ENCODE results near the gene ELMO3. TPM values are rescaled to one million over a fixed set of nuclear protein-coding genes. Genes with fewer than 3 reads are reported as not detected.

ELMO3 gene
- total RNA-seq, 1 donor from 2014 or later = 0.56 TPM

DNA sequence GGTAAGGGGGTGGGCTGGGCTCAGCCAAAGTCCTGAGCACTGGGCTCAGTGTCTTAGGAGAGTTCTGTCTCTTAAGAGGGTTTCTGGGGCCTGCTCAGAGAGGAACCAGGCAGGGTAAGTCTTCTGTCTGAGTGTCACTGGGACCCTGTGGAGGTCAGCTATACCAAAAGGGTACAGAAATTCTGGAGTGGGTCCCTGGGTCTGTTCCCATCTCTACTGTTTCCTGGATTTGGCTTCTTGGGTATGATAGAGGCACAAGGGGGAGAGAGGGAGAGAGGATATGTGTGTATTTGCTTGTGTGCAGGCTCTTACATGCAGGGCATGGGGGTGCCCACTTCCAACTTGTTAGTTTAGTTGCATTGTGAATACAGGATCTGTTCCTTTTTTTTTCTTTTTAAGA, 5.4 kb upstream of the ELMO3 start:
- no peak for DNase-seq (ENCODE audit: low read depth)

DNA sequence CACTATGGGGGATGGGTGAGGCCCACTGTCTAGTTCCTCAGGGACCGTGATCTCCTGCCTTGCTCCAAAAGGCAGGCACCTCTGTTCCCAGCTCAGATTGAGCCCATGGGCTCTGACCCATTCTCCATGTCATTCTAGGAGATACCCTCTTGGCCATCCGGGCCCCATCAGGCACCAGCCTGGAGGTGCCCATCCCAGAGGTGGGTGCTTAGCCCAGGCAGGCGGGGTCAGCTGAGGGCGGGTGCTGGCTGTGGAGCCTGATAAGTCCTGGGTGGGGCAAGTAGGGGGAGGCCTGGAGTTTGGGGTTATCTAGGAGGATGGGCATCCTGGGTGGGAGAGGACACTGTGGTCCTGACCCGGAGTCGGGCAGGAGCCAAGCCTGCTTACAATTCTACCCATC, 4.7 kb upstream of the ELMO3 start:
- no peak for DNase-seq (ENCODE audit: low read depth)

DNA sequence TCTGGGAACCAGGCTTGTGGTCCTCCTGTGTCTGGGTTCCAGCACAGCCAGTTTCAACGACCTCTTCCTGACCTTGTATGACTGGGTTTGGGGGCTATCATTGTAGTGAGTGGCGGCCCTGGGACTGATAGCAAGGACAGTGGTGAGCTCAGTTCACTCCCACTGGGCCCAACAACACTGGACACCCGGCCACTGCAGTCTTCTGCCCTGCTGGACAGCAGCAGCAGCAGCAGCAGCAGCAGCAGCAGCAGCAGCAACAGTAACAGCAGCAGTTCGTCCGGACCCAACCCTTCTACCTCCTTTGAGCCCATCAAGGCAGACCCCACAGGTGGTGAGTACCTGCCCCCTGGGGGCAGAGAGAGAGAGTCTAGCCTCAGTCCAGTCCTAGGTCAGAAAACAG, 3.3 kb upstream of the ELMO3 start:
- DNase-seq (ENCODE audit: low read depth) = no peak

DNA sequence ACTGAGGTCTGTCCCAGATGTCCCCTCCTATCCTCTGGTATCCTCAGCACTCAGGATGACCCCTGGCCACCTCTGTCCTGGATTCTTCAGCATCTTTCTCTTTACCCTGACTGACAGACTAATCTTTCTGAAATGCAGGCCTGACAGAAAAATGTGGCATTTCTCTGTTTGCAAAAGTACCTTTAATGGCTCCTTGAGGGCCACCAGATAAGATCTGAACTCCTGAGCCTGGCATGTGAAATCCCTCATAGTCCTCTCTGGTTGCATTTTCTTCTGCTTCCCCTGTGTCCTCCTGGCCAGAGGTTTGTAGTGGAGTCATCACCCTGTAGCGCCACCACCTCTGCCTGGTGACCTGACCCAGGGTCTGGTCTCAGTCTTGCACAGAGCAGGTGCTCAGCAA, 2.0 kb upstream of the ELMO3 start:
- DNase-seq (ENCODE audit: low read depth) = no peak

DNA sequence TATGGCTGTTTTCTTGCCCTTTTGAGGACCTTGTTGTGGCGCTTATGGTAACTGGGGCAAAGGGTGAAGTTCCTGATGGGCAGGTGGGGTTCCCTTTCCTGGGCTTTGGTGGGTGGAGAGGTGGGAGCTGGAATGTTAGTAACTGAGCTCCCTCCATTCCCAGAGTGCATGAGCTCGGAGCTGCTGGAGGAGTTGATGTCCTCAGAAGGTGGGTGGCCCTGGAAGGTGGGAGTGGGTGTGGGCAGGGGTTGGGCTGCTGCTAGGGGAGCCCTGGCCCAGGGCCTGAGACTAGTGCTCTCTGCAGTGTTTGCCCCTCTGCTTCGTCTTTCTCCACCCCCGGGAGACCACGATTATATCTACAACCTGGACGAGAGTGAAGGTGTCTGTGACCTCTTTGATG, 1.2 kb upstream of the ELMO3 start:
- no peak for DNase-seq (ENCODE audit: low read depth)

DNA sequence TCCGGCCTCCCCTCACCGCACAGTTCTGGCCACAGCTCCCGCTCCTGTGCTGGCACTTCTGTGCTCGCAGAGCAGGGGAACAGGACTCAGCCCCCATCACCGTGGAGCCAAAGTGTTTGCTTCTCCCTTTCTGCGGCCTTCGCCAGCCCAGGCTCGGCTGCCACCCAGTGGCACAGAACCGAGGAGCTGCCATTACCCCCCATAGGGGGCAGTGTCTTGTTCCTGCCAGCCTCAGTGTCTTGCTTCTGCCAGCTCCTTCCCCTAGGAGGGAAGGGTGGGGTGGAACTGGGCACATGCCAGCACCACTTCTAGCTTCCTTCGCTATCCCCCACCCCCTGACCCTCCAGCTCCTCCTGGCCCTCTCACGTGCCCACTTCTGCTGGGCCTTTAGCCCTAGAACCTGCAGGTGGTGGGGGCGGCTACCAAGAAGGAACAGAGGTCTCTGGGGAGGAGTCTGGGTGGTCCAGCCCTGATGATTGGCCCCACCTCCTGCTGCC, 645 bp upstream of the ELMO3 start:
- peak; percentile 41 for DNase-seq (ENCODE audit: low read depth)

DNA sequence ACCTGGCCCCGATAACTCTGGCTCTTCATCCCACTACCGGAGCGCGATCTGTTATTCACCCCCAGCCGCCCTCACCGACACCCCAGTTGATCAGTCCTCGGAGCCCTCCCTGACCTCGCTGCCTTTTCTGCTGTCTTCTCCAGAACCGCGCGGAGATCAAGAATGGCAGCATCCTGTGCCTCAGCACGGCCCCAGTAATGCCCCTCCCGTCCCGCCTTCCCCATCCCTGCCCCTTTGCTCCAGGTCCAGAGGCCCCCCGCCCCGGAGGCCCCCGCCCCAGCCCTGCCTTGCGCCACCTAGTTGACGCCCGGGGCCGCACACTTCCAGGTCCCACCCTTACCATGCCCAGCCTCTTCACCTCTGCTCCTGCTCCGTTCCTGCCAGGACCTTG, 872 bp downstream of the ELMO3 start:
- DNase-seq (ENCODE audit: low read depth) = no peak

DNA sequence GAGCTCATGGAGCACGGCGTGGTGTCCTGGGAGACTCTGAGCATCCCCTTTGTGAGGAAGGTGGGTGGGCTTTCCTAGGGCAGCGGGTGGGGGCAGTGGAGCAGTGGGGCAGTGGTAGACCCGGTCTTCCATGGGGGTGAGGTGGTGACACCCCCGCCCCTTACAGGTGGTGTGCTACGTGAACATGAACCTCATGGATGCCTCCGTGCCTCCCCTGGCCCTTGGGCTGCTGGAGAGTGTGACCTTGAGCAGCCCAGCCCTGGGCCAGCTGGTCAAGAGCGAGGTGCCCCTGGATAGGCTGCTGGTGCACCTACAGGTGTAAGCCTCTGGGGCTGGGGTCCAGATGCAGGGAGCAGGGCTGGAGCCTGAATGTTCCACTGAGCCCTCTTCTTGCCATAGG, 1.6 kb downstream of the ELMO3 start:
- DNase-seq (ENCODE audit: low read depth) = no peak

DNA sequence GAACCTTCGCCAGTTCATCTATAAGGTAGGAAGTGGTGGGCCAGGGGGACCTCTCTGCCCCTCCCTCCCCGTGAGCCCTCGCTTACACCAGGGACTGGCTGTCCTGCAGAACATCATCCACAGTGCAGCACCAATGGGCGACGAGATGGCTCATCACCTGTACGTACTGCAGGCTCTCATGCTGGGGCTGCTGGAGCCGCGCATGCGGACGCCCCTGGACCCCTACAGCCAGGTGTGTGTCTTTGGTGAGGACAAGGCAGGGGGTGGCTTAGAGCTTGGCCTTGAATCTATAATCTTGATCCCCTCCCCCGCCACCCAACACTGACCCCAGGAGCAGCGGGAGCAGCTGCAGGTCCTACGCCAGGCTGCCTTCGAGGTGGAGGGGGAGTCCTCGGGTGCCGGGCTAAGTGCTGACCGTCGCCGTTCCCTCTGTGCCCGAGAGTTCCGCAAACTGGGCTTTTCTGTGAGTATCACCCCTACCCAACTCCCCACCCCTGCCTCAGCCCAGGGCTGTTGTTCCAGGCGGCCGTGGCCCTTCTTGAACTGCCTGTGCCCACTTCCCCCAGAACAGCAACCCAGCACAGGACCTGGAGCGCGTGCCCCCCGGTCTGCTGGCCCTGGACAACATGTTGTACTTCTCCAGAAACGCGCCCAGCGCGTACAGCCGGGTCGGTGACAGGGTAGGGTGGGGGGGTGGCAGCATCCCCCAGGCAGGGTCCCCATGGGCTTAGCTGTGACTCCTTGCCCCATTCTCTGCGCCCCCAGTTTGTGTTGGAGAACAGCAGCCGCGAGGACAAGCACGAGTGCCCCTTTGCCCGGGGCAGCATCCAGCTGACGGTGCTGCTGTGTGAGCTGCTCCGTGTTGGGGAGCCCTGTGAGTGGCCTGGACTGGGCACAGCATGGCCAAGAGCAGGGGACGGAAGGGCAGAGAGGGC, 2.7 kb downstream of the ELMO3 start:
- DNase-seq (ENCODE audit: low read depth) = no peak

DNA sequence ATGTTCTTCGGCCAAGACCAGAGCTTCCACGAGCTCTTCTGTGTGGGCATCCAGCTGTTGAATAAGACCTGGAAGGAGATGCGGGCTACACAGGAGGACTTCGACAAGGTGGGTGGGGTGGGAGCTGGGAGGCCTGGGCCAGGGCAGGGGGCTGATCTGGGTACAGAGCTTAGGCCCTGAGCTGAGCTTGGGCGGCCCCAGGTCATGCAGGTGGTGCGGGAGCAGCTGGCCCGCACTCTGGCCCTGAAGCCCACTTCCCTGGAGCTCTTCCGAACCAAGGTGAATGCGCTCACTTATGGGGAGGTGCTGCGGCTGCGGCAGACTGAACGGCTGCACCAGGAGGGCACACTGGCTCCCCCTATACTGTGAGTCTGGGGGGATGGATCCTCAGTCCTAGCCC, 3.5 kb downstream of the ELMO3 start:
- no peak for DNase-seq (ENCODE audit: low read depth)

DNA sequence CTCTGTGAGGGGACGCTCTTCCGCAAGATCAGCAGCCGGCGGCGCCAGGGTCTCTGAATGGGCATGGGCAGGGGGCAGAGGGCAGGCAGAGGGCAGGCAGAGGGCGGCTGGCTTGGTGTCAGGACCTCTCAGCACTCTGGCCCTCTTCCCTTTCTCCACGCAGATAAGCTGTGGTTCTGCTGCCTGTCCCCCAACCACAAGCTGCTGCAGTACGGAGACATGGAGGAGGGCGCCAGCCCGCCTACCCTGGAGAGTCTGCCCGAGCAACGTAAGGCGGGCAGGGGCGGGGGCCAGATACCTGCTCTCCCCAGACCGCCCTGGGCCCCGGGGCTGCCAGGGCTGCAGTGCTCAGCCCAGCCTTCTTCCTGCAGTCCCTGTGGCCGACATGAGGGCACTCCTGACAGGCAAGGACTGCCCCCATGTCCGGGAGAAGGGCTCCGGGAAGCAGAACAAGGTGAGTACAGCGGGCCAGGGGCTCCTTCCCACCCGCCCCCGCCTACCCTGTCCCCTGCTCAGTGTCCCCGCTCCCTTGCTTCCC, 4.1 kb downstream of the ELMO3 start:
- DNase-seq (ENCODE audit: low read depth) = no peak

DNA sequence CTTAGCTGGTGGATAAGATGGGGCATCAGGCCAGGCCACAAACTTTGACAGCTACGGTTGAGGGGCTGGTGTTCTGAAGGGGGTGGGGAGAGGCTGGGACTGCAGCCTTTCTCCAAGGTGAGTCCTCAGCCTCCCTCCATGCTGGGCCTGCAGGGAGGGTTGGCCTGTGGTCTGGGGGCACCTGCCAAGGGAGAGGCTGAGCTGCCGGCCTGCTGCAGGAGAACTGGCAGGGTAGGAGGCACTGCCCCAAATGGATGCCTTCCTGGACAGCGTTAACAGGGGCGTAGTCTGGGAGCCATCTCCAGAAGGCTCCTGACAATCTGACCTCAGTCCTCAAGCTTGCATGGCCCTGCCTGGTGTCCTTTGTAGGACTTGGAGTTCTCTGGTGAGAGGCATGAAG, 5.1 kb downstream of the ELMO3 start:
- DNase-seq (ENCODE audit: low read depth) = no peak

DNA sequence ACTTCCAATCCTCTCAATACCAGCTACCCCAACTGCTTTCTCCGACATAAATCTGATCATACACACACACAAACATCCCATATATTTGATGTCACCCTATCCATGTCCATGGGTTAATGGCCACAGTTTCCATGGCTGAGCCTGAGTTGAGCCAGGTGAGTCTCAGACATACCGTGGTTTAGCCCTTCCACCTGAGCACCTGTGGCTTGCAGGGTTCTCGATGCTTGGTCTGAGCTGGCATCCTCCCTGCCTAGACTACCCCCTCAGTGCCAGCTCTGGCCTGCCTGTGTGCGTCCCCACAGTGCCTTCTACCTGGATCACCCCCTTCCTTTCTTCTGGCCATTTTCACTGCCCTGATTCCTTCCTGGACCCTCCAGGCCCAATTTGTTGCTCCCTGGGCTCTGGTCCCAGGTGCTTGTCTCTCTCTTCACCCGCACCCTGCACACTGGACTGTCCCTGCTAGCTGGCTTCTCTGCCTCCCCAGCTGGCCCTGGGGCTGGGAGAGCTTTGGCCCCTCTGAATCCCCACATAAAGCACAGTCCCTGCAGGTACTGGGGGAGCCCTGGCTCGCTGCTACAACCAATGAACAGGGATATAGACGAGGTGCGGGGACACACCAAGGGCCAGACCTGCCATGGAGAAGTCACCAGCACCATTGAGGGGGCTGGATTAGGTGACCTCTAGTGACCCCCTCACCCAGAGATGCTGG, 7.4 kb downstream of the ELMO3 start:
- no peak for DNase-seq (ENCODE audit: low read depth)

DNA sequence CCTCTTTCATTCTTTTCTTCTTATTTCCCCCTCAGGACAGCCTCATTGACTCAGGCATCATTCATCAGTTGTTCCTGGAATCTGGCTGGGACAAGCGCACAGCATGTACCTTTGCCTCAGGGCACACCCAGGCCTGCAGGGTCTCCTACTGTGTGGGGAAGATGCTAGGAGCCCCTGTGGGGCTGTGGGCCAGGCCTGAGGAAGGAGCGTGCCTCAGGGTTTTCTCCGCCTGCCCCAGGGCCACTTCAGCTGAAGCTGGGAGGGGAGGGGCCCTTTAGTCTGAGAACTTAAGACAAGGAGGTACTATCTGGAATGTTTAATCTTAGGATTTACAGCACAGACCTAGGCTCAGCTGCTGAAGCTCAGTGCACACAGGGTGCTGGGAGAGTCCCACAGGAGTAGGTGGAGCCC, 7.9 kb downstream of the ELMO3 start:
- no peak for DNase-seq (ENCODE audit: low read depth)

DNA sequence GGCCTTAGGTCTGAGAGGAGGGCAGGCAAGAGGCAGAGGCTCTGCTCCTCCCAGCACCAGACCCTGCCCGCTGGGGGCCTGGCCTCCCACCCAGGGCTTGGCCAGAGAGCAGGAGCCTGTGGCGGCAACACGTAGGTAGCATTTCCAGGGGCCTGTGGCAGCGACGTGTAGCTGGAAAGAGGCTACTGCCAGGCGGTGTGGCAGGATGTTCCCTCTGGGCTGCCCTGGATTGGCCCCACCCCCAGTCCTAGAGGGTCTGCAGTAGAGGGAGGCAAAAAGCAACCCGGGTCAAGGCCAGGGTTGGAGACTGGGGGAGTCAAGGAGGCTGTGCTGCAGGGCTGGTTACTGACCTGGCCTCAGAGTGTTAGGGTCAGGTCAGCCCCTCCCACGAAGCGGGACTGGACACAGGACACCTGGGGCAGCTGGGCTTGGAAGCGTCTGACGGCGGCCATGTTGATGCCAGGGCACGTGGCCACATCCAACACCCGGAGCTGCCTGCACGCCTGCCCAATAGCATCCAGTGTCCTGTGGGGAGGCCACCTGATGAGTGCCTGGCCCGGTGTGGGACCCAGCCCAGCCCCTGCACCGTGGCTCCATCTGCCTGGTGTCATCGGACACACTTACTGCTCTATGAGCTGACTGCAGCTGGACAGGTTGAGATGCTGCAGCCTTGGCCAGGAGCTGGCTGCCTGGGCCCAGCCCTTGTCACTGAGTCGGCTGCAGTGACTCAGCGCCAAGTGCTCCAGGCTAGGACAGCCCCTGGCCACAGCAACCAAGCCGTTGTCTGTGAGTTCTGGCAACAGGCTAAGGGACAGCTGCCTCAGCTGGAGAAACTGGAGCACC, 8.5 kb downstream of the ELMO3 start:
- DNase-seq (ENCODE audit: low read depth) = peak; percentile 87

DNA sequence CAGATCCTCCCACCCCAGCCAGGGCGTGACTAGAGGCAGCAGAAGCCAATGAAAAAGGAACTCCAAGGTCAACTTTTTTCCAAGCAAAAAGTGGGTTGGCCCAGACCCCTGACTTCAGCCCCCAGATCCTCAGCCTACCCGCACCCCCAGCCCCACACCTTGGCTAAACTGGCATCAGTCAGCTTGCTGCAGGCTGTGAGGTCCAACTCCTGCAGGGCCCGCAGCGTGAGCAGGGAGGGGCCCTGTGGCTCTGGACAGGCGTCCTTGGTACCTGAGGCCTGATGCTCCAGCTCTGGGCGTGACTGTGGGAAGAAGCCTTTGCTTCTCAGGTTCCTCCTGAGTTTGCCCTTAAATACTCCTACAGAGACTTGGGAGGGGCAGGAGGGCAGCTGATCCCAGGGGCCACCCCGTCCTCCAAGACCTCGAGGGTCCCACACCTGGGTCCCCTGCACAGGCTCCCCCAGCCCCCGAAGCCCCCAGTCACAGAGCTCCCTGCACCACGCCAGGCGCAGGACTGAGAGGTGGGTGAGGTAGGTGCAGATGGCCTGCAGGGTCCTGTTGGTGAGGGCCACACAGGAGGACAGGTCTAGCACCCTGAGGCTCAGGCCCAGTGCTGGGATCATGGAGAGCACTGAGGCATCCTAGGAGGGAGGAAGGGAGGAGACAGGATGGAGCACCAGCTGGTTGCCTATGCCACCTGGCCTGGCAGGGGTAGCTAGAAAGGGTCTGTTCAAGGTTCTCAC, 9.4 kb downstream of the ELMO3 start:
- DNase-seq (ENCODE audit: low read depth) = no peak

DNA sequence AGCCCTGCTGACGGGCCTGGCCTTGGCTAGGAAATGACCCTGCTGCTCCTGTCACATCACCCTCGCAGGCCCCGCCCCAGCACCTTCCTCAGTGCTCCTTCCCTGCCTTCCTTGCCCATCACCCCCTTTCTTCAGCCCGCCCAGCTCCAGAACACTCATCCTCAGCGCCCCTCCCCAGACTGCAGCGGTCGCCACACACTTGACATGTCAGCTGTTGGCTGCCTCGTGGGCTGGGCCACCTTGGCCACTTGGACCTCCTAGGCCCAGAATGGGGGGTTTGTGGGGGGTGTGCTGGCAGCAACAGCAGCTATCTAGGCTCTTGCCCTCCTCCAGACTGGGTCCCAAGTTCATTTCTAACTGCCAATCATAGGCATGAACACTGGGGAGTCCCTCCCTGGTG, 10.6 kb downstream of the ELMO3 start:
- no peak for DNase-seq (ENCODE audit: low read depth)

DNA sequence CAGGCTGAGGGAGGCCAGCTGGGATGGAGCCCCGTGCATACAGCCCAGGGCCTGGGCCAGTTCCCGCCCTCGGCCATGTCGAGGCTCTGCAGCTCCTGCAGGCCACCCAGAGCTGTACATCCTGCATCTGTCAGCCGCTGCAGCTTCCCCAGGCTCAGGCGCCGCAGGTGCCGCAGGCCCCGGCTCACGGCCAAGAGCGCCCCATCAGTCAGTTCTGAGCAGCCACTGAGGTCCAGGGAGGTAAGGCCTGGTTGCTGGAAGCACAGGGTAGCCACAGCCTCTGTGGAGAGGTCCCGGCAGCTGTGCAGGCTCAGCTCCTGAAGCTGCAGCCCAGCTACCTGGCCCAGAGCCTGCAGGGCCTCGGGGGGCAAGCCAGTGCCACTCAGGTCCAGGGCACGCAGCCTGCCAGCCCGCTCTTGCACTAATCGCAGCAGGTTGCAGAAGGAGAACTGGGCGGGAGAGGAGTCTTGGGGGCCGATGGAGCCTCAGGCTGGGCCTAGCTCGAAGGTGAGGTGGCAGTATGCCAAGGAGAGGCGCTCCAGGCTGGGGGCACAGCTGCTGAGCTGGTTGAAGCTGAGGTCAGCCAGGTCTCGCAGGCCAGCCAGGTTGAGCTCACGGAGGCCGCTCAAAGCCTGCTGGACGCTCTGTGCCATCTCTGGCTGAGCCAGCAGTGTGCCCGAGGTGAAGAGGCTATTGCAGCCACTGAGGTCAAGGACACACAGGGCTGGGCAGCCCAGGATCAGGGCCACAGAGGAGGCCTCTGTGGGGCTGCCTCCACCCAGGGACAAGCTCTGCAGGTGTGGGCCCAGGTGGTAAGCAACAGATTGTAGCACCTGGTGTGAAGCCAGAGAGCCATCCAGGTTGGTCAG, 11.4 kb downstream of the ELMO3 start:
- DNase-seq (ENCODE audit: low read depth) = no peak

DNA sequence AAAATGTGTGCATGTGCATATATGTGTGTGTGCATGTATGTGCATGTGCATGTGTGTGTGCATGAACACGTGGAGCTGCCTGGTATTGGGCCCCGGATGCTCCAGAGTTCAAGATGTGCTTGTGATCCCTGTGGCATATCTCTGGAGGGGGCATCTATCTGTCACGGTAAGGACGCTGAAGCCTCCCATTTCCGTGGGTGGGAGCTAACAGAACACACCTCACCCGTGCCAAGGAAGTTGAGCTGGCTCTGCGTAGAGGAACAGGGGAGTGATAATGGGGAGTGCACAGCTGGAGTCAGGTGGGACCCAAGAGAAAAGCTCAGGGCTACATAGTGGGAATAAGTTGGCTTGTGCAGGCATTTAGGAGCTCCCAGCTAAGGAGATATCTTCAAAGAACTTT, 12.7 kb downstream of the ELMO3 start:
- no peak for DNase-seq (ENCODE audit: low read depth)

DNA sequence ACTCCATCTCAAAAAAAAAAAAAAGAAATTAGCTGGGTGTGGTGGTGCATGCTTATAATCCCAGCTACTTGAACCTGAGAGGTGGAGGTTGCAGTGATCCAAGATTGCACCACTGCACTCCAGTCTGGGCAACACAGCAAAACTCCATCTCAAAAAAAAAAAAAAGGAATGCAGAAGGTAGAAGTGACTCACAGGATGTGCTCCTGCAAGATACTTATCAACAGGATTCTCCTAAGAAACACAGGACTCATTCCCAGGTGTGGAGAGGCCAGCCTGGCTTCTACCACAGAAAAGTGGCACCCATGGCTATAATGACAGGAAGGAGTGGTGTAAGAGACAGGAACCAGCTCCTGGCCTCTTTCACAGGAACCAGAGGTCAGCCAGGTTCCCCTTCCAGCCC, 13.8 kb downstream of the ELMO3 start:
- DNase-seq (ENCODE audit: low read depth) = no peak
